SJSA1 (cell line): ENCODE results near the gene TNS1. TPM values are rescaled to one million over a fixed set of nuclear protein-coding genes. Genes with fewer than 3 reads are reported as not detected.

Experiments
- DNase-seq, 2 experiments: peaks; one replicate each; pipeline ENCODE4 v3.0.0-alpha.2; 2015 to 2020; ENCODE audit warnings: low spot score in 2 of 2, low read depth in 1 of 2
- H3K27ac ChIP-seq: fragments of 250-450 bp; sonication (Bioruptor Pico); 2 replicates; pipeline ENCODE4 v1.5.1; 2020; ENCODE audit warnings: mild to moderate bottlenecking, moderate library complexity
- H3K27me3 ChIP-seq: fragments of 250-450 bp; sonication (Bioruptor Pico); replicated peaks from 2 replicates; pipeline ENCODE4 v1.5.1; 2020; ENCODE audit warnings: mild to moderate bottlenecking, moderate library complexity
- H3K36me3 ChIP-seq: fragments of 250-450 bp; sonication (Bioruptor Pico); 2 replicates; pipeline ENCODE4 v1.5.1; 2020; ENCODE audit warnings: mild to moderate bottlenecking
- H3K4me1 ChIP-seq: fragments of 250-450 bp; sonication (Bioruptor Pico); replicated peaks from 2 replicates; pipeline ENCODE4 v1.6.1; 2021; ENCODE audit warnings: mild to moderate bottlenecking
- H3K4me3 ChIP-seq: fragments of 250-450 bp; sonication (Bioruptor Pico); 2 replicates; pipeline ENCODE4 v1.5.1; 2020; ENCODE audit warnings: mild to moderate bottlenecking
- H3K9me3 ChIP-seq: fragments of 250-450 bp; sonication (Bioruptor Pico); replicated peaks from 2 replicates; pipeline ENCODE4 v1.5.1; 2020; ENCODE audit warnings: mild to moderate bottlenecking
- total RNA-seq: library from RNA; depleted of rRNA; stranded (reverse); fragments of >200 nt; shearing (Covaris generic); gene quantifications from 2 replicates; pipeline ENCODE4 v1.2.3, GENCODE V29; 2014

Gene TNS1
- total RNA-seq, 1 experiment from 2014 or later, result 9.8 TPM

DNA sequence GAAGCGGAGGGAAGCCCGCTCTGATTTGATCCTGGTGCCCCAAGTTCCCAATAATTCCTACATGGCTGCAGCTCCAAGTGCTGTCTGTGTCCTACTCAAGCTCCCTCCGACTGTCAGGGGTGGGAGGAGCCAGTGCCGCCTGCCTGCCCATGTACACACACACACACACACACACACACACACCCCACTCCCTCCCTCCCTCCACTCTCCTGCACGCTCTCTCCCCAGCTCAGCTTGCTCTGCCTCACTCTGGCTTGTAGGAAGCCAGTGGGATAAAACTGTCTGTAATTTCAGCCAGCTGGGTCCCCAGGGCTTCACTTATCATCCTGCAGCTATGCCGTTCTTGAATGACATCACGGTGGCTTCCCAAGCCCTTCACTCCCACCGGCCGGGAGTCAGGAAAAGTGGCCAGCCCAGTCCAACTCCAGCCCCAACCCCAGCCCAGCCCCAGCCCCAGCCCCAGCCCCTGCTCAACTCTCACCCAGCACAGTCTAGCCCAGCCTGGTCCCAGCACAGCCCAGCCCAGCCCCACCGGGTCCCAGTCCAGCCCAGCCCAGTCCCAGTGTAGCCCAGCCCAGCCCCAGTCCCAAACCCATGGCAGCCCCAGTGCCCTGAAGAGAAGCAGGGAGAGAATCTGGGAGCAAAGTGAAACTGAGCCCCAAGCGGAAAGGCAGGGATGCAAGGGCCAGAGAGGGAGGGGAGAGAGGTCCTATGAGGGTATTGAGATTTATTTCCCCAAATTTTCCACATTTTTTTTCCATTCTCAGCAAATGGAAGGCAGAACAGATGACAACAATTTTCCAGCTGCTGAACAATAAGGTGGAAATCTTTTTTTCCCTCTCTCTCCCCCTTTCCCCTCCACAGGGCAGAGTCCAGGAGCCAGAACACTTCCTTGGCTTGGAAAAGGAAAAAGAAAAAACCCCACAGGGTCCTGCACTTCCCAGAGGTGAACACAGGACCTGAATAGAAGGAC lies 144.0 kb downstream of the TNS1 start:
- Histone ChIP-seq H3K27ac (no peak overlapping the region), H3K27me3 (no peaks in the 10 kb centered on the region), H3K4me3 (no peak overlapping the region), H3K9me3 (no peaks in the 10 kb centered on the region), H3K36me3 (no peaks in the 10 kb centered on the region), H3K4me1 (no peaks in the 10 kb centered on the region)
- DNase-seq, result no peak

DNA sequence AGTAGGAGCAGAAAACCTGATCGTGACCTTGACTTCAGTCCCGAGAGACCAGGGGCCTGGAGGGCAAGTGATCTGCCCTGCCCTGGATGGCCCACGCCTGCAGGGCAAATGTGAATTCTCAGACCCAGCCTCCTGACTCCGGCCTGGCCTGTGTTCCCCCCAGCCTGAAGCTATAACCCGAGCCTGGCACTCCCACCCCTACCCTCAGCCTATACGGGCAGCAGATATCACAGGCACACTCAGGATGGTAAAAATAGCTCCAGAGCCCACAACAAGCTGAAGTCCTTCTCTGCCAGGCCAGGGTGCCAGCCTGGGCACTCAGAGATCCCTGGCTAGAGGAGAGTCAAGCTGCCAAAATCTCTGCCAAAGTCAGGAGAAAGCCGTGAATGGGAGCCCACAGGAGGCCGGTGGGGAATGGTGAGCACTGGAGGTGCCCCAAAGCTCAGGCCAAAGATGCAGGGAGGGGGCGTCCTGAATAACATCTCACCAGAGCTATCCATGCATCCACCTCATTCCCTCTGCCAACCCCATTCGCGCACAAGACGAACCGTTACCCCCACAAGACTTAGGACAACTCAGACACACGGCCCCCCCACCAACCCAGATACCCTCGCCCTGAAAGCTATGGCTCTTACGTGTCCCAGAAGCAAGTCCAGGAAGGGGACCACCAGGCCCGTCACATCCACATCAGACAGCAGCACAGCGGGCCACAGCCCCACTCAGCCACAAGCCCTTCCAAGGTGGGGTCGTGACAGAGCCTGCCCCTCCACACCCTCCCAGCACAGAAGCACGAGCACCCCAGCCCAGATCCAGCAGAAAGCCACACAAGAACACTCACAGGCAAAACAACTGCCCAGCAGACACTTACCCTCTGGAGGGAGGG lies 144.9 kb downstream of the TNS1 start:
- Histone ChIP-seq H3K36me3 (no peaks in the 10 kb centered on the region), H3K4me3 (no peak overlapping the region)

DNA sequence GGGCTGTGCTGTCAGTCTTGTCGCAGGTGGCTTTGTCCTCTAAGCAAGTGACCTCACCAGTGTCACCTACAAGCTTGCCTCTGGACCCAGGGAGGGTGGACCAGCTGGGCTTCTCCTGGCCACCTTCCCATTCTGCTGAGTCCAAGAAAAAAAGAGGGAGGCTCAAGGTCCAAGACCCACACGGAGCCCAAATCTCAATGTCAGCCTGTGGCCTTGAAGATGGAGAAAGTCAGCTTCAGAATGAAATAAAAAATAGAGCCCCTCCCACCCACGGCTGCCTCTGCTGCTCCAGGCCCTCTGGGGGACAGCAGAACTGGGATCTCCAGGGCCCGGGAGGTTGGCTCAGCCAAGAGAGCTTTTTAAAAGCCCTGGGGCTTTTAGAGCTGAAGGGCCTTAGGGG lies 145.9 kb downstream of the TNS1 start:
- no peaks in the 10 kb centered on the region for H3K9me3 ChIP-seq
- H3K36me3 ChIP-seq, result no peaks in the 10 kb centered on the region
- H3K27me3 ChIP-seq, result no peaks in the 10 kb centered on the region
- peaks cover under 1% of the 10 kb centered on the region for H3K4me1 ChIP-seq
- H3K4me3 ChIP-seq, result no peak overlapping the region
- no peak overlapping the region for H3K27ac ChIP-seq
- DNase-seq, result no peak

More for the DNA sequence above, 144.9 kb downstream of the TNS1 start:
- Histone ChIP-seq H3K4me1 (no peaks in the 10 kb centered on the region), H3K9me3 (no peaks in the 10 kb centered on the region), H3K27me3 (no peaks in the 10 kb centered on the region), H3K27ac (no peak overlapping the region)
- DNase-seq, result no peak

DNA sequence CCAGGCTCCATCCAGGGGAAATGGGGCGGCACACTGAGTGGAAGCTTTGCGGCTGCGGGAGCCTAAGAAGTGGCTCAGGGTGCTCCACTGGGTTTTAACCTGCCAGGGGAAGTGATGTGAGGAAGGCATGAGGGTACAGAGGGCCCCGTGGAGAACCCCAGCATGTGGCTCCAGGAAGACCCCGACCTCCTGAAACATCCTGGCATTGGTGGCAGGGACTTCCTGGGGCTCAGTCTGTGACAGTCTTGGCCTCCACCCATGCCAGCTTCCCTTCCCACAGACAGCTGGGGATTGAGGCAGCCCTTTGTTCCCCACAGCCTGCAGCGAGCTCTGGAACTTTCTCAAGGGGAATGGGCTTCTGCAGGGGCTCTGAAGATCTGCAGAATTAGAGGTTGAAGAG lies 146.6 kb downstream of the TNS1 start:
- no peaks in the 10 kb centered on the region for H3K36me3 ChIP-seq
- H3K27me3 ChIP-seq, result no peaks in the 10 kb centered on the region
- H3K9me3 ChIP-seq, result no peaks in the 10 kb centered on the region
- DNase-seq, result no peak
- no peak overlapping the region for H3K4me3 ChIP-seq
- H3K4me1 ChIP-seq, result peaks cover 8% of the 10 kb centered on the region
- no peak overlapping the region for H3K27ac ChIP-seq

DNA sequence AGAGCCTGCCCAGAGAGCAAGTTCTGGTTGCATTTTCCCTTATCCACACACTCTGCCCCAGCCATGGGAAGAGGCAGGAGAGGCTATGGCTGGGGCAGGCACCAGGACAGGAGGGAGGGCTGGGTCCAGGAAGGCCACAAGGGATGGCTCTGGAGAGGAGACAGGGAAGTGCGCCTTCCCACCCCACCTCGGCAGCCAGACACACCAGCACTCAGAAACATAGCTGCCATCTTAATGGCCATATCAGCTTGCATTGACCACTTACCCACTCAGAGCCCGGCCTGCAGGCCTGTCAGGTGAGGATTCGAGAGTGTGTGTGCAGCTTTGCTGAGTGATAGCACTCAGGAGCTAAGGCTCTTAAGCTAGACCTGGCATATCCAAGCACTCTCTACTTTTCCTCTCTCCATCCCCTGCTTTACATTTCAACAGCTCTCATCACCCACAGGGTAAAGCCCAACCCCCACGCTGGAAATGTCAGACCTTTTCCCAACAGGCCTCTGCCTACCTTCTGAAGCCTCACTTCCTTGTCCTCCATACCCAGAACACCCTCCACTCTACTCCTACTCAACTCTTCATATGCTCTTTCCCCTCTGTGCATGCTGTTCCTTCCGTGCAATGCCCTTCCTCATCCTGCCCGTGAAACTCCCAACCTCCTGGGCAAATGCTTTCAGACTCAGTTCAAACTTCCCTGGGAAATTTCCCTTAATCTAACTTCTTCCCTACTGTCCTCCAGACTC lies 147.9 kb downstream of the TNS1 start:
- H3K4me1 ChIP-seq, result peaks cover 21% of the 10 kb centered on the region
- H3K27me3 ChIP-seq, result no peaks in the 10 kb centered on the region
- H3K9me3 ChIP-seq, result no peaks in the 10 kb centered on the region
- H3K36me3 ChIP-seq, result peaks cover 2% of the 10 kb centered on the region; the same call in 1 of the 2 replicates
- H3K27ac ChIP-seq, result no peak overlapping the region
- no peak for DNase-seq
- no peak overlapping the region for H3K4me3 ChIP-seq

DNA sequence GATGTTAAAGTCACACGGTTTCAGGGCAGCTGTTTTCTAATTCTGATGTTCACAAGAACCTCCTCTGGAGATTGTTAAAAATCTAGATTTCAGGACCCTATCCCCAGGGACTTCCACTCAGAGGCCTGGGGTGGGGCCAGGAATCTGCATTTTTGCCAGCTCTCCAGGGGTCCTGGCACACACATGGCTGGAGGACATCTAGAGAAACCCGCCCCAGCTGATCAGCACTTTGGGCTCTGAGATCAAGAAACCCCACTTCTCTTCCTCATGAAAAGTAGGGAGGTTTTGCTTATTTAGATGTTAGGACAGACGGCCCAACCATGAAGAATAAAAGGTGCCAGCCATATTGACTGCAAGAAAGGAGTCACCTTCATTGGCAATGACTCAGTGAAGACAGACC lies 148.8 kb downstream of the TNS1 start:
- Histone ChIP-seq H3K4me3 (no peak overlapping the region), H3K27me3 (no peaks in the 10 kb centered on the region), H3K4me1 (peaks cover 24% of the 10 kb centered on the region), H3K27ac (no peak overlapping the region), H3K36me3 (peaks cover 5% of the 10 kb centered on the region; the same call in 1 of the 2 replicates), H3K9me3 (no peaks in the 10 kb centered on the region)
- no peak for DNase-seq

DNA sequence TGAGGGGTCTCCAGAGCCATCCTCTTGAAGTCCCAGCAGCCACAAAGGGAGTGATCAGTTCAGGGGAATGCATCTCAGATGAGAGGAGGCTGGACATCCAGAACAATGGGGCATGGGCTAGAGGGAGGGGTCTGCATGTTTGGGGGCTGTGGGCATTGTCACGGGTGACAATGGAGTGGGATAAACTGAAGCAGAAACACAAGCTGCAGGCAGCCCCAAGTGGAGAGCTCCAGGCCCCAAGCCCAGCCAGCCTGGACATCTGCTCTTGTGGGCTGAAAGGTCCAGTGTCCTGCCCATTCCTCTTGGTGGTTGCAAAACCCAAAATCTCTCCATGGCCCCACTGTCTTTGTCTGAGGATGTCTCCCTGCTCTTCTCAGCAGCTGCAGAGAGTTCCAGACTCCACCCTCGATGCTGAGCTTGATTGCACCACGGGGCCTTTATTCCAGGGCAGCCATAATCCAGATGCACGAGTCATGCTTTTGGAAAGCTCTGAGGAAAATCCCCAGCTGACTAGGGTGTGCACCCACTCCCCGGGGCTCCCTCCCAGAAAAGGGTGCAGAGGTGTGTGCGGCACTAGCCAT lies 149.4 kb downstream of the TNS1 start:
- no peak for DNase-seq
- peaks cover 24% of the 10 kb centered on the region for H3K4me1 ChIP-seq
- H3K9me3 ChIP-seq, result no peaks in the 10 kb centered on the region
- H3K27ac ChIP-seq, result no peak overlapping the region
- no peak overlapping the region for H3K4me3 ChIP-seq
- peaks cover 11% of the 10 kb centered on the region for H3K36me3 ChIP-seq
- no peaks in the 10 kb centered on the region for H3K27me3 ChIP-seq

DNA sequence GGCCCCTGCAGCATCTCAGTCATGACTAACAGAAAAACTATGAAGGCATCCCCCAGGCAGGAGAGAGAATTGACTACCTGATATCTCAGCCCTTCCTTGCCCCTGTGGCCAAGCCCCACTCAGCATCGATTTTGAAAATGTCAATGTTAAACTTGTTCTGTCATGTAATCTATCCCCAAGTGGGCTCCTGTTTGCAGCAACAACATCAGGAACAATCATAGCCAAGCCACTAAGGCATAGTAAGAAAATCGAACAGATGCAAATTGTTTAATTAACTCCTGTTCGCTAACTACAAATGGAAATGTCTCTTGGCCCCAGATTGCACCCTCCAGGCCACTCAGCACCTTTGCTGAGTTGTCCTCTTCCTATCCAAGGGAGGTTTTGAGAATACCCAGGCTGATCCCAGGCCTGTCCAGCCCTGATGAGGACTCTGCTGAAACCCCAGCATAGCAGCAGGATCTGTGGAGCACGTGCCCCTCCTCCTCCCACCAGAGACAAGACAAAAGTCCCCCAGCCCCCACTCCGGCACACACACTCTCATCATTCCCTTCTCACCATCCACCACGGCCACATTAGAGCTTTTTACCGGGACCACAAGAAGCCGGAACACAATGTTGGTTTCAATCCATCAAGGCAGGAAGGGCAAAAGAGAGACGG lies 150.1 kb downstream of the TNS1 start:
- DNase-seq, result no peak
- peaks cover 18% of the 10 kb centered on the region for H3K36me3 ChIP-seq
- no peaks in the 10 kb centered on the region for H3K9me3 ChIP-seq
- no peak overlapping the region for H3K27ac ChIP-seq
- peaks cover 24% of the 10 kb centered on the region for H3K4me1 ChIP-seq
- H3K27me3 ChIP-seq, result no peaks in the 10 kb centered on the region
- no peak overlapping the region for H3K4me3 ChIP-seq

DNA sequence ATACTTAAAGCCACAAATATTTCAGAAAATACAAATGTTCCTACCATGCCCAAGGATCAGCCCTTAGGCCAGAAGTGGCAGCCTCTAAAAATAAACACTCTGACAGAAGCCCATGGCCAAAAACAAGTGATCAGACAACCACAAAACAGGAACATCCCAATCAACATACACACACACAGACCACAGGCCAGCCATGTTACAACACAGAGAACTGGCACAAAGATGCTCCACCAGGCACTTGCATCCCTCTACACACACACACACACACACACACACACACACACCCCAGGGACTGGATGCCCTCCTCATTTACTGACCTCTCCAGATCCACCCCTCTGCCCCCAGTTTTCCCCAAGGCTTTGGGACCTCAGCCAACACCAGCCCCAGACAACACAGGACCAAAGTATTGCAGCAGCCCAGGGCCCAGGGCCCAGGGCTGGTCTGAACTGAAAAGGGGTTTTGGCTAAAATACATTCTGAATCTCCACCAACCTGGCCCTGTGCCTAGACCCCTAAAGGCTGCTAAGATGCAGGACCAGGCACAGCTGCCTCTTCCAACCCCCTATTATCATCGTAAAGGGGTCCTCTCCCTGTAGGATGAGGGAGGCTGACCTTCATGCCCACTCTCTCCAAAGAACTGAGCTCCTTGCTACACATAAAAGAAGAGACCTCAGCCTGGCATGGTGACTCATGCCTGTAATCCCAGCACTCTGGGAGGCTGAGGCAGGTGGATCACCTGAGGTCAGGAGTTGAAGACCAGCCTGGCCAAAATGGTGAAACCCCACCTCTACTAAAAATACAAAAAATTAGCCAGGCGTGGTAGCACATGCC lies 151.4 kb downstream of the TNS1 start:
- Histone ChIP-seq H3K36me3 (peaks cover 30% of the 10 kb centered on the region), H3K9me3 (no peaks in the 10 kb centered on the region; the same call in 1 of the 2 replicates), H3K27me3 (no peaks in the 10 kb centered on the region), H3K4me1 (peaks cover 24% of the 10 kb centered on the region), H3K4me3 (no peak overlapping the region), H3K27ac (no peak overlapping the region)
- DNase-seq, result peak; percentile 65 to 86

DNA sequence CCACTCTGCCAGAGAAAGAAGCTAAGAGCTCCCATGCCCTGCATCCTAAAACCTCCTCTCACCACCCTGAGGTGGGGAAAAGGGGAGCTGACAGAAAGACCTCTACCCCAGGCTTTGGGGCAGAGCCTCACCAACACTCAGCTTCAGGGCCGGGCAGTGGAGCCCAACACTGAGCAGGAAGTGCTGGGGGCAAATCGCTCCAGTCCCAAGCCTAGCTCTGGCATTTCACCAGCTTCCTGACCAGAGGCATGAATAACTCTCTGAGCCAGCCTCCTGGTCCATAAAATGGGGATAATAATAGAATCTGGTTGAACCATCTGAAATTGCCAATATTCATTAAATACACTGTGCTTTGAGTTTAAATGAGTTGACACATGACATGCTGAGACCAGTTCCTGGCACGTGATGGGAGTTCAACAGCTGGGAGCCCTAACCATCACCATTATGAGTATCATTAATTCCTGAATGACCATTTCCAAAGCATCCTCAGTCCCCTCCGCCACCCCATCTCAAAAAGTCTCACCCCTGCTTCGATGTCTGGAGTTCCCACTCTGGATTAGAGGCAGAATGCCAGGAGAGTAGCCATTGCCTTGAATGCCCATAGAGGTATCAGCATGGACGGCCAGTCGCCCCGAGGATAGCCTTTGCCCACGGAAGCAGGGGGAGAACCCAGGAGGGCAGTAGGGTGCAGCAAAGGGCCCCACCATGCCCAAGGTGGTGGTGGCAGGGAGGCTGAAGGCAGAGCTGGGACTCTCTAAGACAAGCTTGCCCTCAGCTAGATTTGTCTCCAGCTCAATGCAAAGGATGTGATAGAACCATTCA lies 153.4 kb downstream of the TNS1 start:
- peaks cover 43% of the 10 kb centered on the region for H3K36me3 ChIP-seq

DNA sequence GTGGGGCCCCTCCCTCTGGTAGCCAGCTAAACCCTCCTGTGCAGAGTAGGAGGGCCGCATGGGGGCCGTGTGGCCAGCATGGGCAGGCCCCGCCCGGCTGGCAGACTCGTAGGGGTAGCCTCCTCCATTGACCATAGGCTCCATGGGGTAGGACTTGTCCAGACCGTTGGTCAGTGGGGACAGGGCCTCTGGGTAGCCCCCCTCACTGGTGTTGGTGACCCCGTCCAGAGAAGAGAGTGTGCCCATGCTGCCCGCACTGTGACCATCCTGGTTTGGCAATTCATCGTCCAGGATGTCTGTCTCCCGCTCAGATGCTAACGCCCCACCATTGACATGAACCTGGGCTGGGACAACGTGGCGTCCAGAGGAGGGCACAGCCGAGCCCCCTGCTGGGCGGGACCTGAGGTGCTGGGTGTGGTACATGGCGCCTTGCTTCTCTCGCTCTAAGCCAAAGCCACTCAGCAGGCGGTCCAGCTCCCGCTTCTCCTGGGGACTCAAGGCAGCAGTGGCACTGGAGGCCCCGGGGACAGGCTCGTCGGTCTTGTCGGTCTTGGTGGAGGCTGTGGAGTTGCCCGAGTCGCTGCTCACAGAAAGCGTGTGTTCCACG lies 154.3 kb downstream of the TNS1 start:
- no peak overlapping the region for H3K4me3 ChIP-seq
- H3K9me3 ChIP-seq, result peaks cover 14% of the 10 kb centered on the region
- DNase-seq, result no peak
- H3K27ac ChIP-seq, result no peak overlapping the region
- no peaks in the 10 kb centered on the region for H3K27me3 ChIP-seq
- H3K4me1 ChIP-seq, result peaks cover 24% of the 10 kb centered on the region
- H3K36me3 ChIP-seq, result peaks cover 43% of the 10 kb centered on the region

More for the DNA sequence above, 153.4 kb downstream of the TNS1 start:
- H3K4me3 ChIP-seq, result no peak overlapping the region
- H3K27ac ChIP-seq, result no peak overlapping the region
- H3K9me3 ChIP-seq, result peaks cover 14% of the 10 kb centered on the region
- no peaks in the 10 kb centered on the region for H3K27me3 ChIP-seq
- H3K4me1 ChIP-seq, result peaks cover 24% of the 10 kb centered on the region
- DNase-seq, result no peak
